Activated effector memory CD4-positive, alpha-beta T cell treated with Interleukin-2 at 50 U/mL for 16 hours (primary cell): ENCODE data around the gene MBD3L5.
"Not testable (repeated sequence)": the region's sequence is repeated elsewhere in the genome, so short reads cannot be mapped to it uniquely, and the experiment has no call there.

ENCODE experiments used
- DNase-seq: peaks from one replicate; pipeline ENCODE4 v3.0.0-alpha.2; 2020

The MBD3L5 gene

GRCh38 chr19:7030278-7030677 lies at the start of gene MBD3L5:
MBD3L5 (plus strand) TSS chr19:7030578; CDS start chr19:7030612, 34 bp downstream.
- DNase-seq = not testable (repeated sequence)

GRCh38 chr19:6983448-6983847 lies 46.9 kb upstream of the MBD3L5 start:
- no peak for DNase-seq

- DNase-seq = no peak
These were observed 42.5 kb upstream of the MBD3L5 start for GRCh38 chr19:6987850-6988249.

GRCh38 chr19:6988257-6988656 lies 42.1 kb upstream of the MBD3L5 start:
- no peak for DNase-seq

- no peak for DNase-seq
These were observed 35.3 kb upstream of the MBD3L5 start for GRCh38 chr19:6995054-6995453.

DNA sequence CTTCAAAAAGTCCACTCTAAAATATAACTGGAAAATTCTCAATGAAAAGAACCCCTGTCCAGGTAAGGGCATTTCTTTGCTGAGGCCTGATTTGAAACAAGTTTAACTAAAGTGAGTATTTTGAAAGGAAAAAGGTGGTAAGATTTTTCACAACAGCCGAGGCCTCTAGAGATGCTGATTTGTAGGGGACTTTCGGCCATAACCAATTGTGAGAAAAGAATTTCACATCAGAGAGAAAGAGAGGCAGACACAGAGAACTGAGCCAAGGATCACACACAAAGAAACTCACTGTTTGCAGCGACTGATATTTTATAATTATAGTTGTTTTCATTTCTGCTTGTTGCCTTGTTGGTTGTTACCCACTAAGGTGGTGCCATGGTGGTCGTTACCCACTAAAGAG lies 33.6 kb upstream of the MBD3L5 start:
- DNase-seq = no peak

GRCh38 chr19:6997679-6998445 lies 32.5 kb upstream of the MBD3L5 start:
- no peak for DNase-seq

GRCh38 chr19:6999933-7000332 lies 30.4 kb upstream of the MBD3L5 start:
- no peak for DNase-seq

- DNase-seq = no peak
These were observed 30.0 kb upstream of the MBD3L5 start for GRCh38 chr19:7000333-7000732.

- no peak for DNase-seq
These were observed 29.6 kb upstream of the MBD3L5 start for GRCh38 chr19:7000816-7001215.

DNA sequence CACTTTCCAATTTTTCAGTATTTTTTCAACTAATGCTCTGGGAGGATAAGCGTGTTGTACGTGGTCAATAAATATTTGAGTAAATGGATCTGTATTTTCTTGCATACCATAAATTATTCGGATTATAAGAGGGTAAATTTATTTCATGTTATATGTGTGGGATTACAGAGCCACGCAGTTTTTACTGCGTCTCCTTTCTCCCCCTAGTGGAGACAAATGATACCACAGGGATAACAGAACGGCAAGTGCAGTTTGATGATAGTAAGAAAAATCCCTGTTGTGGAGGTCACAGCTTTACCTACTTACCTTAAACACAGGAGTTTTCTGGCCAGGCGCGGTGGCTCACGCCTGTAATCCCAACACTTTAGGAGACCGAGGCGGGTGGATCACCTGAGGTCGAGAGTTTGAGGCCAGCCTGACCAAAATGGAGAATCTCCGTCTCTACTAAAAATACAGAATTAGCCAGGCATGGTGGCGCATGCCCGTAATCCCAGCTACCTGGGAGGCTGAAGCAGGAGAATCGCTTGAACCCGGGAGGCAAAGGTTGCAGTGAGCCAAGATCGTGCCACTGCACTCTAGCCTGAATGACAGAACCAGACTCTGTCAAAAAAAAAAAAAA lies 26.0 kb upstream of the MBD3L5 start:
- DNase-seq = no peak

DNA sequence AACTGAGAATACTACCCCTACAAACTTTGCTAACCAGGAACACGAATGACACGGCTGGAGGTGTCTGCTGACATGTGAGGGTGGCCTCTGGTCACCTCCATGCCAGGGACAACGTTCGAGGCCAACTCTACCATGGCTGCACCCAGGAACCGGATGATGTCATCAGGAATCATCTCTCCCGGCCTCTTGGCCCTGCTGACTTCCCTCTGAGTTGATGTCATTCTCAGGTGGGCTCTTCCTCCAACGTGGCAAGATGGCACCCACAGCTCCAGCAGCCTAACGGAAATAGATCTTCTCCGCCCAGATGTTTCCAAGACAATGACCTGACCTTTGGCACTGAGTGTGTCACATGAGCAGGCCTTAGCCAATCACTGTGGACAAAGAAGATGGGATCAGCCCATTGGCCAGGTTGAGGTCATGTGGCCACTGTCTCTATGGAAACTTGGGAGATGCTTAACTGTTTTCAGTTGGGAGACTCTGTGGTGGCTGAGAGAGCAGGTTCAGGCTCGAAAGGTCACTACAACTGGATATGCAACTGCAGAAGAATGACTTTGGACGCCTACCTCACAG lies 24.2 kb upstream of the MBD3L5 start:
- DNase-seq = no peak

- no peak for DNase-seq
These were observed 22.5 kb upstream of the MBD3L5 start for GRCh38 chr19:7007859-7008258.

GRCh38 chr19:7010722-7011593 lies 19.4 kb upstream of the MBD3L5 start:
- no peak for DNase-seq

DNA sequence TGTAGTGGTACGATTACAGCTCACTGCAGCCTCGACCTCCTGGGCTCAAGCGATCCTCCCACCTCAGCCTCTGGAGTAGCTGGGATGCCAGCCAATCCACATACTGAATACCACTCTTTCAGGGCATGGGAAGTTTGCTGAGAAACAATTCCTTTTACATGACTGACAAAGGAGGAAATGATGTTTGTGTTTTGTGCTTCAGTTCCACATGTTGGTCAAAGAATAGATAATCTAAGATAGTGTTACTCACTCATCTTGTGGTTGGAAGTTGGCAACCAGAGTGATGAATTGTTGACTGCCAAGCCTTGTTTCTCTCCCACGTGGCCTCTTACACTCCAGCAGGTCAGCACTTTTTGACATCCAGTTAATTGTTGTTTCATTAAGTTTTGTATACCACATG lies 16.7 kb upstream of the MBD3L5 start:
- DNase-seq = no peak

GRCh38 chr19:7018828-7019227 lies 11.6 kb upstream of the MBD3L5 start:
- DNase-seq = no peak

DNA sequence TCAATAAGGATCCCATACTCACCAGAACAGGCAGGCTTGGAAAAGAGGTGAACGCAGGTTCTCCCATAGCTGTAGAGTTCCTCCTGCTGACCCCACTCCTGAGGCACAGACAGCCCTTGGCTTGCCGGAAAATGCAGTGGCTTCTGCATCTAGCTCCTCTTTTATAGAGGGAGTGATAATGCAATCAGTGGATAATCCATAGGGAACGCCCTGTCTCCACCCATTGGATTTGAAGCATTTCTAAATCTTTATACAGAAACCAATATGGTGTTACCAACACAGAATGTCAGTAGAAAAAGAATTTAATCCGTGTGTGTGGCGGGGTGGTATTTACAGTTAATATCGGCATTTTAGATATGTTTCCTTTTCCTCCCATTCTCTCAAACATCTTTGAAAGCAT lies 9.0 kb upstream of the MBD3L5 start, which contains the start of gene MBD3L2B:
Gene MBD3L2B, minus strand, starts transcription at position 101 of the 400 bp plus-strand sequence. Its CDS starts 34 bp downstream, at position 67.
- DNase-seq = not testable (repeated sequence)

GRCh38 chr19:7028790-7029189 lies 1.6 kb upstream of the MBD3L5 start:
- DNase-seq = not testable (repeated sequence)

DNA sequence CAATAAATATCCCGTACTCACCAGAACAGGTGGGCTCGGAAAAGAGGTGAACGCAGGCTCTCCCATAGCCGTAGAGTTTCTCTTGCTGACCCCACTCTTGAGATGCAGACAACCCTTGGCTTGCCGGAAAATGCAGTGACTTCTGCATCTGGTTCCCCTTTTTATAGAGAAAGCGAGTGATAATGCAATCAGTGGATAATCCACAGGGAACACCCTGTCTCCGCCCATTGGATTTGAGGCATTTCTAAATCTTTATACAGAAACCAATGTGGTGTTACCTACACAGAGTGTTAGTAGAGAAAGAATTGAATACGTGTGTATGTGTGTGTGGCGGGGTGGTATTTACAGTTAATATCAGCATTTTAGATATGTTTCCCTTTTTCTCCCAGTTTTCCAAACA lies 9.7 kb downstream of the MBD3L5 start, which contains the start of gene MBD3L4:
Gene MBD3L4, minus strand, starts transcription at position 101 of the 400 bp plus-strand sequence. Its CDS starts 35 bp downstream, at position 66.
- DNase-seq = not testable (repeated sequence)

DNA sequence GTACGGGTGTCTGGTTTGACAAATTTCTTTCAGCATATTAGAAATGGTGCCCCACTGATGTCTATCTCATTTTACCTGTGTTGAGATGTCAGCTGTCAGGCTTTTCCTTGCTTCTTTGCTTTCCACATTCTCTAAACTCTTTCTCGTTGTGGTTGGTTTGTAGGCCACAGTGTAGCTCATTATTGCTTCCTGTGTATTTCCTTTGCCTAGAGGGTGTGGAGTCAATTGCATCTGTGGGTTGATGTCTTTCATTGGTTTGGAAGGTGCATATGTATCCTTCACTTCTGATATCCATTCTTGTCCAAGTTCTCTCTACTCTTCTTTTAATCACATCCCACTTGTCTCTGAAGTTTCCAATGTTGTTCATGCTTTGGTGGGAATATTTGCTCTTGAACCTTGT lies 11.2 kb downstream of the MBD3L5 start:
- not testable (repeated sequence) for DNase-seq

DNA sequence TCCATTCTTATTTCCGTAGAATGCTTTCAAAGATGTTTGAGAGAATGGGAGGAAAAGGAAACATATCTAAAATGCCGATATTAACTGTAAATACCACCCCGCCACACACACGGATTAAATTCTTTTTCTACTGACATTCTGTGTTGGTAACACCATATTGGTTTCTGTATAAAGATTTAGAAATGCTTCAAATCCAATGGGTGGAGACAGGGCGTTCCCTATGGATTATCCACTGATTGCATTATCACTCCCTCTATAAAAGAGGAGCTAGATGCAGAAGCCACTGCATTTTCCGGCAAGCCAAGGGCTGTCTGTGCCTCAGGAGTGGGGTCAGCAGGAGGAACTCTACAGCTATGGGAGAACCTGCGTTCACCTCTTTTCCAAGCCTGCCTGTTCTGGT lies 18.6 kb downstream of the MBD3L5 start, which contains the start of gene MBD3L2:
Gene MBD3L2, plus strand, starts transcription at position 301 of the 400 bp plus-strand sequence. Its CDS starts 53 bp downstream, at position 354.
- DNase-seq = not testable (repeated sequence)

DNA sequence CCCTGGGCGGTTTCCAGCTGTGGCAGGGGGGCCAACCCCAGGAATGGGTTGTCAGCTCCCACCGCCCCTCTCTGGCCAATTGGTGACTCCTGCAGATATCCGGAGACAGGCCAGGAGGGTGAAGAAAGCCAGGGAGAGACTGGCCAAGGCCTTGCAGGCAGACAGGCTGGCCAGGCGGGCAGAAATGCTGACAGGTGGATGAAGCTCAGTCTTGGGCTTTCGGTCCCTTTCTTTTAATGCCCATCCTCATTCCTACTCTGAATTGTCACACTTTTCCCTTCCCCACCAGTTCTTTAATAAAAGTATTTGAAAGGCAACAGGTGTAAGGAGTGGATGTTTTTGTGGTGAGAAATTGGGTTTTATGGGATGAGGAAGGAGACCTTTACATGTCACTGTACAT lies 21.0 kb downstream of the MBD3L5 start:
- DNase-seq = not testable (repeated sequence)

DNA sequence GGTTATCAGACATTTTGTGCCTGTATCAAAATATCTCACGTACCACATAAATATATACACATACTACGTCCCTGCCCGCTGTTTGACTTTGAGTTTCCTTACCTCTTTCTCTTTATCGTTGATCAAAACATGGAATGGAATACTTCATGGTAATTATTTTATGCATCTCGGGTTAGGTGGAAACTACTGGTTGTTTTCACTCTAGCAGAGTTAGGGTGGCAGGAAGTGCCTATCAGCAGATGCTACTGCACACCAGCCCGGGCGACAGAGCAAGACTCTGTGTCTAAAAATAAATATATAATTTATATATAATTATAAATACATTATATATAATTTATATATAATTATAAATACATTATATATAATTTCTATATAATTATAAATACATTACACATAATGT lies 22.5 kb downstream of the MBD3L5 start:
- not testable (repeated sequence) for DNase-seq
